Calu3 (cell line): Measurements from ENCODE around the gene LYZL1. TPM values are rescaled to one million over a fixed set of nuclear protein-coding genes. Genes with fewer than 3 reads are reported as not detected.

ENCODE experiments used
- BruUV-seq: library from RNA; stranded (reverse); fragments of 400-500 nt; replicated peaks from 2 replicates; lab custom pipeline; 2021; lab: Mats Ljungman, UMichigan
- CTCF ChIA-PET: fragments of 300-600 bp; sonication (Branson Sonifier 250); formaldehyde crosslinking; loops from one replicate; lab custom pipeline; 2022; ENCODE audit warnings: antibody characterized with exemption; lab: Charles Lee
- DNase-seq: peaks from one replicate; pipeline ENCODE4 v3.0.0; 2022
- H3K27ac Mint-ChIP-seq: one replicate; pipeline ENCODE4 v1.8.0; 2022; ENCODE audit warnings: mixed read lengths; ENCODE audit not compliant: unreplicated experiment
- H3K27me3 Mint-ChIP-seq: one replicate; pipeline ENCODE4 v1.8.0; 2022; ENCODE audit warnings: mixed read lengths; ENCODE audit not compliant: unreplicated experiment
- H3K36me3 Mint-ChIP-seq: one replicate; pipeline ENCODE4 v1.8.0; 2022; ENCODE audit warnings: mild to moderate bottlenecking, moderate library complexity, mixed read lengths; ENCODE audit not compliant: insufficient read depth, unreplicated experiment
- H3K4me1 Mint-ChIP-seq: one replicate; pipeline ENCODE4 v1.8.0; 2022; ENCODE audit warnings: mild to moderate bottlenecking, low read depth, mixed read lengths; ENCODE audit not compliant: unreplicated experiment
- H3K4me3 Mint-ChIP-seq: one replicate; pipeline ENCODE4 v1.8.0; 2022; ENCODE audit warnings: mild to moderate bottlenecking, low read depth, moderate library complexity, mixed read lengths; ENCODE audit not compliant: unreplicated experiment
- H3K9me3 Mint-ChIP-seq: one replicate; pipeline ENCODE4 v1.8.0; 2022; ENCODE audit warnings: low read depth, mixed read lengths; ENCODE audit not compliant: unreplicated experiment
- CTCF ChIP-seq: fragments of 200-600 bp; IDR thresholded peaks from one replicate; pipeline ENCODE4 v1.8.0; 2022; ENCODE audit warnings: antibody characterized with exemption; ENCODE audit not compliant: unreplicated experiment
- intact Hi-C: fragments of 100-400 bp; cut with micrococcal nuclease; formaldehyde crosslinking; loops from one replicate; pipeline ENCODE4 v1.10.0; 2022; ENCODE audit not compliant: unreplicated experiment
- total RNA-seq: library from RNA; stranded (reverse); gene quantifications from 2 replicates; pipeline ENCODE4 v1.2.3, GENCODE V29; 2022

The LYZL1 gene
- total RNA-seq, 1 experiment from 2014 or later, result not detected

- no peak for TF ChIP-seq CTCF
- no peak for DNase-seq
- BruUV-seq, result no TSS peak
- Mint-ChIP-seq H3K27me3 (peaks cover 15% of the 10 kb centered on the region), H3K36me3 (no peaks in the 10 kb centered on the region), H3K9me3 (no peaks in the 10 kb centered on the region), H3K4me1 (no peaks in the 10 kb centered on the region), H3K27ac (no peak overlapping the region), H3K4me3 (no peak overlapping the region)
- CTCF ChIA-PET, result no interaction called here
- intact Hi-C loops, result no loop called here
These were observed 20.9 kb upstream of the LYZL1 start for GRCh38 chr10:29268011-29268410.

DNA sequence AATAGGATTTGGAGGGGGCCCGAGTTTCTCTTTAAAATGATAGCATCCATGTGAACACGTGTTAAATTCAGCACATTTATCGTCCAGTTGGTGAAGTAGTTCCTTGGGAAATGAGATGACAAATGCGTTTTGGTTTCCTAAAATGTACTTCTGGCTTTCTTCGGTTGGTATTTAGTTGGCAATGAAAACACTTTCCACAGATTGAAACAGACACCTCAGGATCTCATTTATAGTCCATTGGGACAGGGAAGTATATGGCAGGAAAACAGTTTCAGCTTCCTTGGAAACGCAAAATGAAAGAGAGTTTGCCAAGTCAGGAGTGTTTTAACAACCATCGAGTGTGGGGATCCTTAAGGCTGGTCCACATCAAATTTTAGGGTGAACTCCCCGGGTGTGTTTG, 19.4 kb upstream of the LYZL1 start:
- Mint-ChIP-seq H3K27me3 (peaks cover 16% of the 10 kb centered on the region), H3K9me3 (no peaks in the 10 kb centered on the region), H3K36me3 (no peaks in the 10 kb centered on the region), H3K4me3 (no peak overlapping the region), H3K27ac (no peak overlapping the region), H3K4me1 (no peaks in the 10 kb centered on the region)
- no peak for TF ChIP-seq CTCF
- no peak for DNase-seq
- BruUV-seq, result no TSS peak
- CTCF ChIA-PET, result no interaction called here
- intact Hi-C loops, result no loop called here

DNA sequence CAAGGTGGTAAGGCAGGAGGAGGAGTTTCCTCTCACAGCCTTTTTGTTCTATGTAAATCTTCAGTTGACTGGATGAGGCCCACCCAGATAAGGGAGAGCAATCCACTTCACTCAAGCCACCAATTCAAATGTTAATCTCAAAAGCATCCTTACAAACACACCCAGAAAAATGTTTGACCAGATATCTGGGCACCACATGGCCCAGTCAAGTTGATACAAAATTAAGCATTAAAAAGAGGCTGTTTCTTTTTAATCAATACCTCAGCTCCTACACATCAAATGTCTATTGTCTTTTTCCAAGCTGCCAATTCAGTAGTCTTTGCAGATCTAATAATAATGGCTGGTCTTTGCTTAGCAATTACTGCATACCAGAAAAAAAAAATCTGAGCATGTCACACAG, 18.0 kb upstream of the LYZL1 start:
- Mint-ChIP-seq H3K4me3 (no peak overlapping the region), H3K36me3 (no peaks in the 10 kb centered on the region), H3K27ac (no peak overlapping the region), H3K9me3 (no peaks in the 10 kb centered on the region), H3K4me1 (no peaks in the 10 kb centered on the region), H3K27me3 (peaks cover 16% of the 10 kb centered on the region)
- intact Hi-C loops, result no loop called here
- no peak for DNase-seq
- CTCF ChIA-PET, result no interaction called here
- no TSS peak for BruUV-seq
- no peak for TF ChIP-seq CTCF

GRCh38 chr10:29271877-29272276, 17.0 kb upstream of the LYZL1 start:
- H3K4me1 Mint-ChIP-seq, result no peaks in the 10 kb centered on the region
- peaks cover 16% of the 10 kb centered on the region for H3K27me3 Mint-ChIP-seq
- H3K27ac Mint-ChIP-seq, result no peak overlapping the region
- intact Hi-C loops, result no loop called here
- no peak for DNase-seq
- no peak overlapping the region for H3K4me3 Mint-ChIP-seq
- no peak for TF ChIP-seq CTCF
- no peaks in the 10 kb centered on the region for H3K9me3 Mint-ChIP-seq
- no peaks in the 10 kb centered on the region for H3K36me3 Mint-ChIP-seq
- no TSS peak for BruUV-seq
- CTCF ChIA-PET, result no interaction called here
